GM12874 (cell line): ENCODE results near the gene ANK3.

ENCODE experiments used
- CTCF ChIP-seq: IDR thresholded peaks from 2 replicates; pipeline ENCODE4 v1.5.1; 2011; ENCODE audit warnings: low read depth, mild to moderate bottlenecking, control low read depth, low read length, moderate library complexity; ENCODE audit not compliant: insufficient read depth

The ANK3 gene

GRCh38 chr10:60003651-60004523 lies 385.8 kb downstream of the ANK3 start:
- TF ChIP-seq CTCF, result no peak

- TF ChIP-seq CTCF, result no peak
Measured at GRCh38 chr10:60000747-60001146, 388.9 kb downstream of the ANK3 start.

- TF ChIP-seq CTCF, result no peak
Measured at GRCh38 chr10:59997827-59998525, 391.7 kb downstream of the ANK3 start.

GRCh38 chr10:59995862-59996261 lies 393.8 kb downstream of the ANK3 start:
- no peak for TF ChIP-seq CTCF

- TF ChIP-seq CTCF, result no peak
Measured at GRCh38 chr10:59993931-59994330, 395.7 kb downstream of the ANK3 start.

GRCh38 chr10:59991661-59992060 lies 398.0 kb downstream of the ANK3 start:
- TF ChIP-seq CTCF, result no peak

GRCh38 chr10:59991117-59991516 lies 398.6 kb downstream of the ANK3 start:
- TF ChIP-seq CTCF, result no peak
